Suppressor macrophage treated with lipopolysaccharide for 4 hours (primary cell): ENCODE data around the gene RIT2.

ENCODE experiments used
- DNase-seq: peaks from one replicate; pipeline ENCODE4 v3.0.0-alpha.2; 2020

The RIT2 gene

DNA sequence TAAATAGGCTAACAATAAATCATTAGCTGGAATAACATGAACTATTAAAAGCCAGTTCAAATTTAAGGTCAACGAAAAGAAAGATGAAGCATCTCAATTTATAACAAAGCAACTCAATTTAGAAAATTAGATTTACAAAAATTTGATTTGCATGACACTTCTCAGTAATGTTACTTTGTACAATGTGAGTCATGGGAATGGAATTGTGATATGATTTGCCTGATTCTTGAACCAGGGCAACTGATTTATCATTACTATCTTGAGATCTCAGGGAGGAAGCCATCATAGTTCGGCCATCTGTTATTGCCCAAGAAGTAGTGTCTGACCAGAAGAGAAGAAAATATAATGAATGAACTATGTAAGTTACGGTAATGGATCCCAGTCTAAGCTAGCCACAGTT lies 193.1 kb downstream of the RIT2 start:
- no peak for DNase-seq

DNA sequence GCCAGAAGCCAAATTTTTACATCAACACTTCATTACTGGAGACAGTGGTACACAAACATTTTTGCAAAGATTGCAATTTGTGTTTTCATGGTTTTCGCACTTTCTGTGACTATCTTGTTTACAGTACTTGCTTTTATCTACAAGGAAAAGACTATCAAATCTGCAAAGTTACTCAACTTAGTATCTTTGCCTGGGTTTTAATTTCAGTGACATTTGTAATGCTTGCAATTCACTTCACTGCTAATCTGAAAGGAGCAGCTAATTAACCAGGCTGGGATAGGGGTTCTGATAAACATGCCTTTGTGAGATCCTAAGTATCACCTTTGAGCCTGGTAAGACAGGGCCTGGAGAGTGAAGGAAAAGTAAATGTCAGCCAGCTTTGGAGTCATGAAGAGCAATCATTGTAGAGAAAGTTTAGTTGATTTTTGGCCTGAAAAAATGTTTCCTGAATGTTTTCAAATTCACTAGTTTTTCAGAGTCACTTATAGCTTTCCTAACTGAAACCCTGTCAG lies 194.2 kb downstream of the RIT2 start:
- DNase-seq, result no peak

DNA sequence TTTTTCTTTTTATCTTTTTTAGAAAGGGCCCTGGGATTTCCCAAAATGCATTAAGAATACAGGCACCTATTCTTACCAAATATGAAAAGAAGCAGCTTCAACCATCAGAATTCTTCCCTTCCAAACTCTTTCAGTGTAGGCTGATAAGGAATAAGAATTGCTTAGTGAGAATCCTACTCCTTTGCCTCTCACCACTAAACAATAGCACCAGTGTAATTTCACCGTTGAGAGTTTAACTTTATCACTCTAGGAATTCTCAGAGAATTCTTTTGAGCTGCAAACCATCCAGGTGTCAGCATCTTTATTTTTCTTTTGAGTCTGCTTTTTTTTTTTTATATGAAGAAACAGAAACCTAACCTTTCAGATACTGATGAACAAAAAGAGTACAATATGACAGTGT lies 194.9 kb downstream of the RIT2 start:
- DNase-seq, result no peak

DNA sequence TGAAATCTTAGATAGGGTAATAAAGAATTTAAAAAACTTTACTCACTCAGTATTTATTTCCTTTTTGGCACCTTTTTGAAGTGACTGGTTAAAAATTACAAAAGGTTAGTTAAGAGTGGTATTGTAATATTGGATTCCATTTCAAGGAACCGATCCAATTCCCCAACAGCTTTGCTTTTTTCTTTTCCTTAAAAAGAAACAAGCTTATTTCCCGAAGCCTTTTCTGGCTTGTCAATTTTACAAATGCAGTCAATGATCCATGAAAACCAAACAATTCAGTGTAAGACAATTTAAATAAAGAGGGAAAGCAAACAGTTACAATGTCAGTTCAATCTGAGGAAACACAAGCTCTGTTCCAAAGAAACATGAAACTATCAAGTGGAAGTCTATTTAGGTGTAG lies 200.2 kb downstream of the RIT2 start:
- no peak for DNase-seq

DNA sequence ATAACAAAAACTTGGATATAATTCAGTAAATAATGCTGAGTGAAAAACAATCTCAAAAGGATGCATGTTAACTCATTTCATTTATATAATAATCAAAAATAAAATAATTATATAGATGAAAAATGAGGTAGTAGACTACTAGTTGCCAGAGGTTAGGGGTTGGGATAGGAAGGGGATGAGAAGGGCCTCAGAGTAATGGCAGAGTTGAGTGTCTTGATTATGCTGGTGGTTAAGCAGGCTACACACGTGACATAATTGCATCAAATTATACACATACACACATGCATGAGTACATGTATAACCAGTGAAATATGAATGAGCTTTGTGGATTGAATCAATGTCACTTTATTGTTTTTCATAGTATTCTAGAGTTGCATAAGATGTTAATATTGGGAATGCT lies 201.0 kb downstream of the RIT2 start:
- no peak for DNase-seq

DNA sequence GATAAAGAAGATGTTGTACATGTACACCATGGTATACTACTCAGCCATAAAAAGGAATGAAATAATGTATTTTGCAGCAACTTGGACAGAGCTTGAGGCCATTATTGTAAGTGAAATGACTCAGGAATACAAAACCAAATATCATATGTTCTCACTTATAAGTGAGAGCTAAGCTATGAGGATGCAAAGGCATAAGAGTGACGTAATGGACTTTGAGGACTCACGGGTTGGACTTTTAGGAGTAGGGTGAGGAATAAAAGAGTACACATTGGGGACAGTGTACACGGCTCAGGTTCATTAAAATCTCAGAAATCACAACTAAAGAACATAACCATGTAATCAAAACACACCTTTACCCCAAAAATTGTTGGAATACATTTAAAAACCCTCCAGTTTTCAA lies 206.4 kb downstream of the RIT2 start:
- no peak for DNase-seq

DNA sequence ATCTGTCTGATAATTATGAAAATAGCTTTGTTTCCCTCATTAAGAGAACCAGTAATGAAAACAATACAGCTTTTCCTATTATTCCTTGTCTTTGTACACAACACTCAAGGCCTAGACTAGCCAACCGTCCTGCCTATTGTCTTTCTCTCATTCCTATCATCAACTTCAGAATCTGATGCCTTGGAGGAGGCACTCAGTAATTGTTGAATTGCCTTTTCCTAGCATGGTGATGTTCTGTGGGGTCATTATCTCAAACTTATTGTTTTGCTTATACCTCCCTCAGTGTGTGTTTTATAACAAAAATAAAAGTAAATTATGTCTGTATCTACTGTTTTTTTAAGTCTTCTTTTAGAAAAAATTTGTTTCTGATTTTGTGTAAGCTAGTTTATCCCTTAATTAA lies 208.7 kb downstream of the RIT2 start:
- DNase-seq, result no peak

DNA sequence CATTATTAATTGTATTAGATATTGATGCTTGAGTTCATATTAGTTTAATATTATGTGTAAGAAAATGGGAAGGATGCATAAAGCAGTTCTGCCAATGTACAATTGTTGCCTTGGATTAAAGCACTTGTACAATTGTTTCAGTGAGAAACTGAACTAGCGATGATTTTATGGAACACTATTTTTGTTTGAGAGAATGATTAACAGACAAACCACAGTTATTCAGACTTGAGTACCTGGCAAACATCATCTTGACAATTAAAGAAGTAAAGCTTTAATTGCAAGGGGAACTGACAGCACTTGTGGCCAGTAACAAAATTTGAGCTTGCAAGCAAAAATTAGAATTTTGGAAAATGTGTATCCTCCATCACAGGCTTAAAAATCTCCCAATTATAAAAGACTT lies 214.3 kb downstream of the RIT2 start:
- no peak for DNase-seq

DNA sequence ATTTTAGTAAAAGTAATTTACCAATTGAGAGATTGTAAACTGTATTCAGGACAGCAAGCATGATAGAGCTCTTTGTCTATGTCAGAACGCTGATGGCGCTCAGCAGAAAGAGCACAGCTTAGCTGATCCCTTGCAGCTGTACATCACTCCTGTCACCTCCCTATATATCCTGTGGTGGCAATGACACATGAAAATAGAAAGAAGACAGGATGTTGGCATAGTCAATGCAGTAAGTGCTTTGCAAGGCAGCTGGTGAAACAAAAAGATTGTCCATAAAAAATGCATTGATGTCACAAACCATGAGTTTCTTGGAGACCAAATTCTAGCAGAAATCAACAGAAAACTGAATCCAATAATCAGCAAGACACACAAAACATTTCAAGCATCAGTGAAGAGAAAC lies 221.5 kb downstream of the RIT2 start:
- DNase-seq, result no peak

DNA sequence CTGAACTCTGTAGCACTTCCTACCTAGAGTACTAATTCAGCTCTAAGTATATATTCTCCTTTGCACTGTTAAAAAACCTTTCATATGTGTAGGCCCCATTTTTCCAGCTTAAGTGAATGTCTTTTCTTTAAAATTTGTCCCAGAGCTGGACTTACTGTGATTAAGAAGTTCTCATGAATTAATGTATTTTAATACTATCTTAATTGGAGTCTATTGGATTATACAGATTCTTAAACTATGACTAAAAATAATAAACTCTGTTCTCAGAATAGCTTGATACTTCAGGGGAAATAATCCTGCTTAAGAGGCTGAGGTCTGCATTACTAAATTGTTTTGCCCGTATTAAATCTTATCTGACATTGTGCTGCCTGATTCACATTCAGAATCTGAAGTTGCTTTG lies 223.3 kb downstream of the RIT2 start:
- no peak for DNase-seq

DNA sequence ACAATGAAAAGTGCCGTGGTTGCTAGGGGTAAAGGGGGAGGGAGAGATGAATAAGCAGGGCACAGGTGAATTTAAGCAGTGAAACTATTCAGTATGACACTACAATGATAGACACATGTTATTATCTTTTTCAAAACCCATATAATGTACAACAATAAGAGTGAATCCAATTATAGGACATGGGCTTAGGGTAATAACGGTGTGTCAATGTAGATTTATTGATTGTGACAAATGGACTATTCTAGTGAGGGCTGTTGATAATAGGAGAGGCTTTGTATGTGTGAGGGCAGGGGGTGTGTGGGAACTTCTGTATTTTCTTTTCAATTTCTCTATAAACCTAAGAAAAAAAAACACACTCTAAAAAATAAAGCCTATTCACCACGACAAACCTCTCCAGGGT lies 223.8 kb downstream of the RIT2 start:
- no peak for DNase-seq

DNA sequence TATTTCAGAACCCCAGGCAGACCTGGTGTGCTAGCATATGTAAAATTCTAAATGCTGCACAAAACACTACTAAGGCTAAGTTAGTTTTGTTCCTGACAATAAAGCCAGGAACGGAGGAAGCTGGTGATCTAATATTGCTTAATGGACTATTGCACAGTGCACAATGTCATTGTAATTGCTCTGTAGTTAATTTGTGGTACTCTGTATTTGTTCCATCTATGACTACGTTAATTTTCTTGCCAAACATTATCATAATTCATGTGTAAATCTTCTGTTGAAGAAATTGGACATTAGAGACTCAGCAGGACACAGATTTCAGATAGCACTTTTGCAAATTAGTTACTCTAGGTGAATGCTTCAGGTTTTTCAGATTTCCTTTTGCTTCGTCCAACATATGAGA lies 232.3 kb downstream of the RIT2 start:
- no peak for DNase-seq

DNA sequence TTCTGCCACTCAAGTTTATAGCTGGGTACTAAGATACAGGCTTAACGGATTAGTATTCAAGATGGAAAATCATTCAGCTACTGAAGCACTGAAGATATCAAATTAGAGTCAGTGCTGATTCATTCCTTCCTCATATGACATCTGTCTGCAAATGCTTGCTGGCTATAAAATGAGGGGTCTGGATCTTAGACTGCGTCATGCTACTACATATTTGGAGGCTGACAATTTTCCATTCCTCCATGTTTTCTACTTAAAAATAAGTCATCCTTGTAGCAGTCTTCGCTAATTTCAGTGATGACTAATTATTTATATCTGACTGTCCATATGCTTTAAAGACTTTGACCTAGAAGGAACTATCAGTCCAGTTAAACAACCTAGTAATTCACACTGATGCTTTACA lies 233.4 kb downstream of the RIT2 start:
- no peak for DNase-seq

DNA sequence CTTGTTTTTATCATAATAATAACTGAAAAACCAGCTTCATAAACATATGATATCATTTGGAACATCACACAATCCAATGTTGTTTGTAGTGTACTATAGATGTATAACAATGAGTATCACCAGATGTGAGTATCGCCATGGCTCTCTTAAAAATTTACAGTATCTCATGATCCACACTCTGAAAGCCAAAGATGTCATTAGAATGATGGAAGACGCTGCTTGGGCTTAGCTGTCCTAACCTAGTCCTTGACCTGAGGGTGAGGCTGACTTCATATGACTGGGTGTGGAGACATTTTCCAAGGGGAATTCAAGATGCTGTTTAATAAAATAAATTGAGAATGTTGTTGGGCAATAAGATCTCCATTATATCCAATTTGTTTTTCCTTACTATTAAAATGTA lies 242.6 kb downstream of the RIT2 start:
- DNase-seq, result no peak

DNA sequence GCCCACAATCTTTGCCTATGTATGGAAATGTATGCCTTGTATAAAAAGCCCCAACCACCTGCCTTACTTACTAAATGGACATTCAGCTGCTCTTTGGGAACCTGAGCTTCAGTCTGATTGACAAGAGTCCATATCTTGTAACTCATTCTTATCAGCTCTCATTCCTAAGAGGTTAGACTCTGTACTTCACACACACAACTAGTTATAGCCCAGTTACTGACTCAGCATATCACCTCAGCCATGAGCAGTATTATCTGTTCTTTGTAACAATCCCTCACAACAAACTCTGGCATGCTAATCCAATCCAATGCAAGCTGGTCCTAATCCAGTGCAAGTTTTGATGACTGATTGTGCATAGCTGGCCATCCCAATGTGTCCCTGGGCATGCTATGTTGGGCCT lies 250.6 kb downstream of the RIT2 start:
- no peak for DNase-seq

DNA sequence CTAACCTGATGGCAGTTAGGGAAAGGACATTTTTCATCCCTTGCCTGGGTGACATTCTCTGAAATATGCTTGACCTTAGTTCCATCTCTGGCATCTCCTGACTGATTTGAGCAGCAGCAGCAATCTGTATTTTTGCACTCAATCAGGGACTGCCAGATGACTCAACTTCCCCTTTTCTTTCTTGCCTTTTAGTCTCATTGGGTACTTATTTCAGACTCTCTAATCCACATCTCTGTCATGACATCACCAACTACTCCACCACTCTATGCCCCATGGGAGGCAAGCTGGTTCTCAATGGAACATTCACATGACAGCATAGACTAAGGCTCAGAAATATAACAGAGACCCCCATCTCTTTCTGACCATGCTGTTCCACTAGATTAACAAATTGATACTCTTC lies 254.2 kb downstream of the RIT2 start:
- peak; percentile 3 for DNase-seq

DNA sequence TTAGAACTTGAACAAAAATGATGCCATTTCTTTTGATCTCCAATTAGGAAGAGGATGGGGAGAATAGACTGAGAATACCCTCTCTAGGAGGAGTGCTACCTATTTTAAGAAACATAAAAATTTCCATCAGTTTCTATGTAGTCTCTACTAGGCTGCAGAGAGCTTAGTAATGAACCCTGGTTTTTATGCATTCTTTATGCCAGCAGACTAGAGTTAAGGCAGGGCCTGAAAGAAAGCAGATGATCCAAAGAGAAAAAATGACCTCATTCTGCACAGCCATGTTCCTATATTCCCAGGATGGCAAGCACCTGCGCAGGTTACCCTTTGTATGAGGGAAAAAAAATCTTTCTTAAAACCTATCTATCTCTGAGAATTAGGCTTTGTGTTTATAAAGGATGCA lies 254.9 kb downstream of the RIT2 start:
- DNase-seq, result no peak

DNA sequence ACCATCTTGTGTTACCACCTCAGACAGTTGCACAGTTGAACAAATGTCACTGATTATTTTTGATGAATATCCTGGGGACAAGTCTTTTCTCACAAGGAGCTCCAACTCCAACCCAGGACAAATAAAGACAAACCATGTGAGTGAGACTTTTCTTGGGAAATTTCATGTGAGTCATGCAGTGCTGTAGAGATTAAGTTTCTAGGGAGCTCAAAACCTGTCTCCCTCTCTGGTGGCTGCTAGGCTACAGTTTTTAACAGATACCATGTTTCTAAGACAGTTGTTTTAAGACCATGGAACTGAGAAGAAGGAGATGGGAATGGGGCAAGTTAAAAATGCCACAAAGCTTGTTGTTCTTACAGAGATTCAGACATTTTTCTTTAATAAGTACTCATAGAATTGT lies 255.5 kb downstream of the RIT2 start:
- no peak for DNase-seq

DNA sequence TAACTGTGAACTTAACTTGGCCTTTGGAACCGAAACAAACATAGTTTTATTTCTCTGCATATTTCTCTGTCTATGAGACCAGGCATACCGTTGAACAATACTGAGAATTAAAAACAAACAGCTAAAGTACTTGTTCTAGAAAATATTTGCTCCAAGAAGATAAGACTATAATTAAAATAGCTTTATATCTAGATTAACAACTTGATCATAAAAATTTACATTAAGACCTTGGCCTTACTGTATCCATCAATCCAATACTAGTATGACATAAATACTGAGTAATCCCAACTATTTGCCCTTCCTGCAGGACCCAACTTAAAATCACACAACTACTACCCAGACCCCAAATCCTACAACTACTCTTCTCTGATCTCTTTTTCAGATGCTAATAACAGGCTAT lies 260.9 kb downstream of the RIT2 start:
- no peak for DNase-seq

DNA sequence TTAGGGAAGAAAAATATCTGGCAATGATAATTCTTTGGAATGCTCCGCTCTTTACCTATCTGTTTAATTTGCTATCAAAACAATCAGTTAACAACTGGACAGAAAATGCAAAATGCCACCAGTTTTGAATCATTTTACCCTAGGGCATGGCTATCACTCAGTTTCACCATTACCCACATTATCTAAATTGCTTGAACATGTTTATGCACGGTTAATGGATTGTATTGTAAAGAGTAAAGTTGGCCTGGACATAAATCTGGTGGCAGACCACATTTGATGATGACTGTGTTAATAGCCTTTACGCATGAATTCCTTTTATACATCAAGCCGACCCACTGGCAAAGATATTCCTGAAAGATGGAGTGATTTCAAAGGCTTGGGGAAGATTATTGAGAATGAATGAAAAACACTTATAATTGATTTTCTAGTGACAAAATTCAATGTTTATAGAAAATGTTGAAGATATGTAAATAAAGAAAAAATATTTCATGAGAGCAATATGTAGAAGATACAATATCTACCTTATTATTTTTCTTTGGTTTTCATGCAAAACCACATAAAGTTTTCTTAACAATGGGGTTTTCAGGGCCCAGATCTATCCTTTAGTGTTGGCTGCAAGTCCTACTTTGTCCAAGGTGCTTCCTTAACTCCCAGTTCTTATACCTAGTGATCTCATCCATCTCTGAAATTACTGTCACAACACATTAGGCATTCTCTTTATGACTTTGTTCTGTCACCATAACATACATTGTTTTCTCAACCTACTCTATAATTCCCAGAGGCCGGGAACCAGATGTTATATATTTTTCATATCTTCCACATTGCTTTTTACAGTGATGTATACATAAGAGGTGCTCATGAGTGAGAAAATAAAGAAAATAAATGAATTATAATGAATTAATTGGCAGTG lies 265.1 kb downstream of the RIT2 start:
- no peak for DNase-seq

DNA sequence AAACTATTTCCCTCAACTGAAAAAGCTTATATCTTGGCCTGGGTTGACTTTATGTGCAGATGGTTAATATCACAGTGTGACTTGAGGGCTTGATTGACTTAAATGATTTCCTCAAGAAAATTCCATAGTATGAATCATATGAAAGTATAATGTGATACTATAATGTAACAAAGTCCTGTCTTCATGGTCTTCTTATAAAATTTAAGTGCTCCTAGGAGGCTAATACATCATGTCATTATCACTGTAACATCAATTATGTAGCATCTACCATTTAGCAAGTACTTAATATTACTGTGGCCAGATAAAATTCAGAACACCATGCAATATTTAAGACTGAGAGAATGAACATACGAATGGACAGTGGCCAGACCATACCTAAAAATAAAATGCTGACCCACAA lies 276.1 kb downstream of the RIT2 start:
- DNase-seq, result no peak

DNA sequence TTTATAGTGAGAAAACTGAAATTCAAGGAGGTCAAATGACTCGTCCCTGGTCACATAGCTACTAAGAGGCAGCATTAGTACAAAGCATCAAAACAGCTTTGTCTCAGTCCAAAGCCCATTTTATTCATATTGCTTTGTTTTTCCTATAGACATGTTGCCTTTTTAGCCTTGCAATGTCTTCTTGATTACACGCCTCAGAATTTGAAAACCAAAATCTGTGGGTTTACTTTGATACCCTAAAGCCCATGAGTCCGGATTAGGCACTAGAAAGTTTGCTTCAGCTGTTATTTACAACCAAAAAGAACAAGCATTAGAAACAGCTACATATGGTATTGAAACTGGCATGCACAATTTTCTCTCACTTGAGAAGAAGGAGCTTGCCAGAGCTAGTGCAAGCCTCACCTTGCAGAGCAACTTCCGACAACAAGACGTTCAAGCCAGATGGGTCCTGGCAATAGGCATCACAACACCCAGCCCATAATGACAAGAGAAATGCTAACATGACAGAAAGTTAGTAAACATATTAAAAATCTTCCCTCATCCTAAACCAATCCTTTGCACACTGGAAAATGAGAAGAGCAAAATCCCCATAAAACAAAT lies 276.8 kb downstream of the RIT2 start:
- DNase-seq, result no peak

DNA sequence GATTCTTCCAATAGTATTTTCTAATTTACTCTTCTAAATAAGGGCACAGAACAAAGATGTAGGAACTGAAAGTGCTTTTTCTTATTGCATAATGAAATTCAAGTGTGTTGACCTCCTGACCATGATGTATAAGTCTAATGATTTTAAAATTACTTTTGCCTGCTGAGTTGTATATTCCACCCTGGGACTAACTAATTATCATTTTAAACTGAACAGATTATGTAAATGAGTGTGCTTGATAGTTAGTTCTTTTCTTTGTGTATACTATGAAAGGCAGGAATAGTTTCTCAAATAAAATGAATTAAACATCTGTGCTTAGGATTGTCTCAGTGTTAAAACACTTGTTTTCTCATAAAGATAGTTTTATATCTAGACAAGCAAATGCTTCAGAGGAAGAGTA lies 284.5 kb downstream of the RIT2 start:
- no peak for DNase-seq

DNA sequence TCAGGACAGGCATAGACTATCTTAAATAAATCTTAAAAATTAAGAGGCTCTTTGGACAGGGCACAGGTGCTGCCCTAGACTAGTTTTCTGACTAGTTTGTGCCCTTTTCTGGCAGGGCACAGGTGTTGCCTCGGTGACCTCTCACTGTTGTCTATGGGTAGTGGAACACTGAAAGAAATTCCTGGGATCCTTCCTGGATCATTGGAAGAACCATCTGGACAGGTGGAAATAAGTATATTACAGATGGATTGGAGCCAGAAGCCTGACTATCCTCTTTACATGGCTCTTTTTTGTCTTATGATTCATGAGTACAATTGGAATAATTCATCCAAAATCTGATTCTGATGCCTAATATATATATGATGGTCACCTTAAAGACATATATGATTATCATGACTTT lies 286.6 kb downstream of the RIT2 start:
- DNase-seq, result no peak

DNA sequence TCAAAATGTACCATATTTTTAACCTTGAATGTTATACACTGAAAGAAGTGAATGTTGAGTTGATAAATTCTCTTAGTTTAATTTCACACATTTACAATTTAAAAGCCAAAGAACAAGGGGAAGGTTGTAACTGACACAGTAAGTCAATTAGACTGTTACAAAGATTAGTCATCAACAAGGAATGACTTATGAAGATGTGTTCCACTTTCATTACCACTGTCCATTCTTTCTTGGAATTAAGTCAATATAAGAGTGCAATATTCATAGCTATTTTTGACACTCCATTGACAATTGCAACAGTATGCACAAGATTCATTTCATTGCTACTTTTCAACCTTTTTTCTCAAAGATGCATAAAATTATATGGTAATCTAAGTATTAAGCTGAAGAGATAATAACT lies 291.3 kb downstream of the RIT2 start:
- DNase-seq, result no peak
